Measurements from ENCODE around the gene FRAT1.

DNA sequence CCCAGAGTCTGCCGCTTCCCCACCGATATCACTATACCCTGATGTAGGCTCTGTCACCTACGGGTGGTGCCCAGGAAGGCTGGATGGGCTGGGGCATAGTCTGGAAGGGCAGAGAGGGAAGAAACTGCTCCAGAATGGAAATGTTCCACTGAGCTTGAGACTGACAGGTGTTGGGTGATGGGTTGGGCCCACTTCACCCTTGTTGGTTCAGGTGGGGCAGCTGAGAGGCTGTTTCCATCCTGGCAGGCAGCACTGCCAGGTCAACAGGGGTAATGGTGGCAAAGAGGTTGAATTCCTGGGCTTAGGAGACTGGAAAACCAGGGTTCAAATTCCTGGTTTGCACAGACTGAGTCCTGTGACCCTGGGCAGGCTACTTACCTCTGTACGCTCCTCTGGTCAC, 44.0 kb downstream of the FRAT1 start:
- TF ChIP-seq, protein P1, sequence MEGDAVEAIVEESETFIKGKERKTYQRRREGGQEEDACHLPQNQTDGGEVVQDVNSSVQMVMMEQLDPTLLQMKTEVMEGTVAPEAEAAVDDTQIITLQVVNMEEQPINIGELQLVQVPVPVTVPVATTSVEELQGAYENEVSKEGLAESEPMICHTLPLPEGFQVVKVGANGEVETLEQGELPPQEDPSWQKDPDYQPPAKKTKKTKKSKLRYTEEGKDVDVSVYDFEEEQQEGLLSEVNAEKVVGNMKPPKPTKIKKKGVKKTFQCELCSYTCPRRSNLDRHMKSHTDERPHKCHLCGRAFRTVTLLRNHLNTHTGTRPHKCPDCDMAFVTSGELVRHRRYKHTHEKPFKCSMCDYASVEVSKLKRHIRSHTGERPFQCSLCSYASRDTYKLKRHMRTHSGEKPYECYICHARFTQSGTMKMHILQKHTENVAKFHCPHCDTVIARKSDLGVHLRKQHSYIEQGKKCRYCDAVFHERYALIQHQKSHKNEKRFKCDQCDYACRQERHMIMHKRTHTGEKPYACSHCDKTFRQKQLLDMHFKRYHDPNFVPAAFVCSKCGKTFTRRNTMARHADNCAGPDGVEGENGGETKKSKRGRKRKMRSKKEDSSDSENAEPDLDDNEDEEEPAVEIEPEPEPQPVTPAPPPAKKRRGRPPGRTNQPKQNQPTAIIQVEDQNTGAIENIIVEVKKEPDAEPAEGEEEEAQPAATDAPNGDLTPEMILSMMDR (IDR thresholded peaks at IDR 0.05) = no peak
- no peak for TF ChIP-seq POLR2A (IDR thresholded peaks at IDR 0.05)

Data from transverse colon (tissue), 3 donors.